ENCODE results near the gene CHCHD3.

Gene CHCHD3

DNA sequence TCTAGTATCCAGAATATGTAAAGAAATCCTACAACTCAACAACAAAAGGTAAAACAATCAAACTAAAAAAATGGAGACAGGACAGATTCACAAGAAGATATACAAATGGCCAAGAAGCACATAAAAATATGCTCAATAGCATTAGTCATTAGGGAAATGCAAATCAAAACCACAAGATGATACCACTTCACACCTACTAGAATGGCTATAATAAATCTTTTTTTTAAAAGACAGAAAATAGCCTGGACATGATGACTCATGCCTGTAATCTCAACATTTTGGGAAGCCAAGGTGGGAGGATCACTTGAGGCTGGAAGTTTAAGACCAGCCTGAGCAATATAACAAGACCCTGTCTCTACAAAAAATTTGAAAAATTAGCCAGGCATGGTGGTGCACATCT lies 27.9 kb upstream of the CHCHD3 start:
- H3K4me3 ChIP-seq (replicated peaks; ENCODE audit: low read depth, low read length) = no peak overlapping the region
- TF ChIP-seq, protein P1, sequence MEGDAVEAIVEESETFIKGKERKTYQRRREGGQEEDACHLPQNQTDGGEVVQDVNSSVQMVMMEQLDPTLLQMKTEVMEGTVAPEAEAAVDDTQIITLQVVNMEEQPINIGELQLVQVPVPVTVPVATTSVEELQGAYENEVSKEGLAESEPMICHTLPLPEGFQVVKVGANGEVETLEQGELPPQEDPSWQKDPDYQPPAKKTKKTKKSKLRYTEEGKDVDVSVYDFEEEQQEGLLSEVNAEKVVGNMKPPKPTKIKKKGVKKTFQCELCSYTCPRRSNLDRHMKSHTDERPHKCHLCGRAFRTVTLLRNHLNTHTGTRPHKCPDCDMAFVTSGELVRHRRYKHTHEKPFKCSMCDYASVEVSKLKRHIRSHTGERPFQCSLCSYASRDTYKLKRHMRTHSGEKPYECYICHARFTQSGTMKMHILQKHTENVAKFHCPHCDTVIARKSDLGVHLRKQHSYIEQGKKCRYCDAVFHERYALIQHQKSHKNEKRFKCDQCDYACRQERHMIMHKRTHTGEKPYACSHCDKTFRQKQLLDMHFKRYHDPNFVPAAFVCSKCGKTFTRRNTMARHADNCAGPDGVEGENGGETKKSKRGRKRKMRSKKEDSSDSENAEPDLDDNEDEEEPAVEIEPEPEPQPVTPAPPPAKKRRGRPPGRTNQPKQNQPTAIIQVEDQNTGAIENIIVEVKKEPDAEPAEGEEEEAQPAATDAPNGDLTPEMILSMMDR (IDR thresholded peaks at IDR 0.05; ENCODE audit: low read depth, low read length, missing control alignments) = no peak
- no peak for DNase-seq (ENCODE audit: extremely low read depth, low read depth)

DNA sequence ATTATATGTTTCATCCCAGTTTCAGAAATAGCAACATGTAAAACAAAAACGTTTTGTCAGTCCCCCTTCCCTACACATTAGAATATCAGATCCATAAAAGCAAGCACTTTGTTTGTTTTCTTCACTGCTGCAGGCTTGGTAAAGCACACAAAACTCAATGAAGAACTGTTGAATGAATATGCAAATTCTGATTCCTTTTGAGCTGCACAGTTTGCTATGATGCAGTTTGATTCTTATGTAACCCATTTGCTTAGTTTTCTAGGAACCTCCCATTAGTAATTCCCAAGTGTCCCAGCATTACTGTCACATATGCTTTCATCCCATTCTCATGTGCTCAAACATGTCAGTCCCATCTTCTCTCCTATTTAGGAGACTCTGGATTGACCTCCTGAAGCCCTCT lies 26.1 kb upstream of the CHCHD3 start:
- TF ChIP-seq, protein P1 (IDR thresholded peaks at IDR 0.05; ENCODE audit: low read depth, low read length, missing control alignments) = no peak
- H3K4me3 ChIP-seq (replicated peaks; ENCODE audit: low read depth, low read length) = no peak overlapping the region
- DNase-seq (ENCODE audit: extremely low read depth, low read depth) = no peak

DNA sequence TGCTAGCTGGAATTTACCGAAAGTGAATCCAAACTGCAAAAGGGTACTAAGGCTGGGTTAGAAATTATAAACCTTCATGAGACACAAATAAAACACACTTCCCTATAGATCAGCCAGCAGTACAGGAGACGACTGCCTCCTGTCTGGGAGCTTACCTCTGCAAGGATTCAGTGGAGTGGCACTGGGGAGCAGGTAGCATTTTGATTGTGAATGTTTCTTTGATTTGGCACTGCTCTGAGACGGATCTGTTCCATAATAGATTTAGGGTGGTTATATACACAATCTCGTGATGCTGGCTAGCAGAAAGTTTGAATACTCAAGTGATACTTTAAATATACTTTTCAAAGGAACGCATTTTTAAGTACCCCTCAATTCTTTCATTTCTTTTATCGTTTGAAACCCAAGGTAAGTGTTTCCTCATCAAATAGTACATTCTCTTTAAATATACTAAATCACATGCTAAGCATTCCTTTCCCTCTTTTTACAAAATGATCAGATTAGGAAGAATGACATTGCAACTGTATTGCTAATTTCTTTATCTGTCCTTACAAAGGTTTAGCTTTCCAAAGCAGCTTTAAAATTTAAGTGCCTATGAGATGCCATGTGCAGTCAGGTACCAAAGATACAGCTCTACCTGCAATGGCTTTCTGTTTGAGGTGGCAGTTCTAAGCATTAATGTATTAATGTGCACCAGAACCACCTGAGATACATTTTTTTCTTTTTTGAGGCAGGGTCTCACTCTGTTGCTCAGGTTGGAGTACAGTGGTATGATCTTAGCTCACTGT lies 20.6 kb upstream of the CHCHD3 start:
- TF ChIP-seq, protein P1 (IDR thresholded peaks at IDR 0.05; ENCODE audit: low read depth, low read length, missing control alignments) = no peak
- no peak for DNase-seq (ENCODE audit: extremely low read depth, low read depth)
- H3K4me3 ChIP-seq (replicated peaks; ENCODE audit: low read depth, low read length) = no peak overlapping the region

DNA sequence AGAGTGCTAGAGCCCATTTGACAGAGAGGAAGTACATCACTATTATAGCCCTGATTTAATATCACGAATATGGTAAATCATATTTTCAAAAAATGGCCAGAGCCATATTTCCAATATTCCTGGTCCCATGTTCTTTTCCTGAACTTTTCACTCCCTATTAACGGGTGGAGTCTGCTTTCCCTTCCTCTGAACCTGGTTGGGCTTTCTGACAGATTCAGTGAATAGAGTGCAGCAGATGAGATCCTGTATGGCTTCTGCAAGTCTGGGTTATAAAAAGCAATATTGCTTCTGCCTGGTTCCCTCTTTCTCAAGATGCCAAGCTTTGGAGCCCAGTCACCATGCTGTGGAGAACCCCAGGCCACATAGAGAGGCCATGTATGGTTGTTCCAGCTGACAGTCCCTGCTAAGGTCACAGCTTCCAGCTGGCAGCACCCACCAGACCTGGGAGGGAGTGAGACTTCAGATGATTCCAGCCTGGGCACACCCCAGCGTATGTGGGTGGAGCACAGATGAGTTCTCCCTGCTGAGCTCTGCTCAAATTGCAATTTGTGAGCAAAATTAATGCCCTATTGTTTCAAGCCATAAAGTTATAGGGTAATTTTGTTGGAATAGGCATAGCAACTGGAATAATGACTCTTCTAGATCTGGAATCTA lies 17.9 kb upstream of the CHCHD3 start:
- H3K4me3 ChIP-seq (replicated peaks; ENCODE audit: low read depth, low read length) = no peak overlapping the region
- TF ChIP-seq, protein P1 (IDR thresholded peaks at IDR 0.05; ENCODE audit: low read depth, low read length, missing control alignments) = no peak
- no peak for DNase-seq (ENCODE audit: extremely low read depth, low read depth)

- TF ChIP-seq, protein P1 (IDR thresholded peaks at IDR 0.05; ENCODE audit: low read depth, low read length, missing control alignments) = no peak
- no peak for DNase-seq (ENCODE audit: extremely low read depth, low read depth)
- no peak overlapping the region for H3K4me3 ChIP-seq (replicated peaks; ENCODE audit: low read depth, low read length)
These were observed 13.3 kb upstream of the CHCHD3 start for GRCh38 chr7:133095119-133095671.

DNA sequence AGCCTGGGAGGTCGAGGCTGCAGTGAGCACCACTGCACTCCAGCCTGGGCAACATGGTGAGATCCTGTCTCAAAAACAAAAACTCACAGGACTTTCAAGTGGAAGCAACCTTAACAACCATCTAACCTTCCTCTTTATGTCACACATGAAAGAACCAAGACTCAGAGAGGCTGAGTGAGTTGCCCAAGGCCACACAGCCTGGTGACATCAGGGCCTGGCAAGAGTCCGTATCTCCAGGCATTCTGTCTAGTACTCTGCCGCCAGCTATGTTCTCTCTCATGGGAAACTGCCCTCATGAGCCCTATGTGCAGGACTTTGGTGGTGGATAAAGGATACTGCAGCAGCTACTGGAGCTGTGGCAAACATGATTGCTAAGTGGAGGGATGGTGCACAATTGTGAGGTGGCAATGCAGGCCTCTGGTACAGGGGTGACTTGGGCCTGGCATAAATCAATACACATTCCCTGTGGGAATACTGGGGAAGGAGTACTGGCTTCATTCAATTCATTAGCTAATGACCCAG lies 10.1 kb upstream of the CHCHD3 start:
- TF ChIP-seq, protein P1 (IDR thresholded peaks at IDR 0.05; ENCODE audit: low read depth, low read length, missing control alignments) = no peak
- DNase-seq (ENCODE audit: extremely low read depth, low read depth) = no peak
- no peak overlapping the region for H3K4me3 ChIP-seq (replicated peaks; ENCODE audit: low read depth, low read length)
